ENCODE results near the gene RASD1.
A peak's percentile ranks its signal among the peaks of the same experiment; 100 is the strongest.
"Not testable (repeated sequence)": the region's sequence is repeated elsewhere in the genome, so short reads cannot be mapped to it uniquely, and the experiment has no call there.

RASD1 gene

GRCh38 chr17:17494499-17494869, 1.7 kb downstream of the RASD1 start:
- H3K4me3 ChIP-seq (ENCODE audit: extremely low read depth, insufficient read depth, low read length, poor library complexity, severe bottlenecking): peak overlapping the region; percentile 56
- peaks cover 10% of the 10 kb centered on the region for H3K4me1 ChIP-seq (ENCODE audit: control insufficient read depth, insufficient read depth, low read length, poor library complexity, severe bottlenecking)
- H3K36me3 ChIP-seq (ENCODE audit: control insufficient read depth, insufficient read depth, low read length): peaks cover 28% of the 10 kb centered on the region
- 26 to 33% methylated on average over 8 to 13 of the region's 14 CpGs for WGBS, 2 experiments (ENCODE audit: insufficient coverage in 2 of 2)
- no peak overlapping the region for H3K27ac ChIP-seq (ENCODE audit: low read depth, low read length, severe bottlenecking)
- no peaks in the 10 kb centered on the region for H3K9me3 ChIP-seq (ENCODE audit: control insufficient read depth, low read length)

GRCh38 chr17:17493986-17494466, 2.2 kb downstream of the RASD1 start:
- H3K27ac ChIP-seq (ENCODE audit: low read depth, low read length, severe bottlenecking): no peak overlapping the region

GRCh38 chr17:17493249-17493985, 2.8 kb downstream of the RASD1 start:
- Histone ChIP-seq H3K4me3 (ENCODE audit: extremely low read depth, insufficient read depth, low read length, poor library complexity, severe bottlenecking) (no peak overlapping the region), H3K4me1 (ENCODE audit: control insufficient read depth, insufficient read depth, low read length, poor library complexity, severe bottlenecking) (peaks cover 10% of the 10 kb centered on the region), H3K27ac (ENCODE audit: low read depth, low read length, severe bottlenecking) (no peak overlapping the region), H3K9me3 (ENCODE audit: control insufficient read depth, low read length) (no peaks in the 10 kb centered on the region), H3K36me3 (ENCODE audit: control insufficient read depth, insufficient read depth, low read length) (peaks cover 34% of the 10 kb centered on the region)
- 63 to 67% methylated on average over 7 to 9 of the region's 15 CpGs for WGBS, 2 experiments (ENCODE audit: insufficient coverage in 2 of 2)

More at GRCh38 chr17:17493986-17494466, 2.2 kb downstream of the RASD1 start:
- Histone ChIP-seq H3K36me3 (ENCODE audit: control insufficient read depth, insufficient read depth, low read length) (peaks cover 30% of the 10 kb centered on the region), H3K4me1 (ENCODE audit: control insufficient read depth, insufficient read depth, low read length, poor library complexity, severe bottlenecking) (peaks cover 10% of the 10 kb centered on the region), H3K4me3 (ENCODE audit: extremely low read depth, insufficient read depth, low read length, poor library complexity, severe bottlenecking) (no peak overlapping the region), H3K9me3 (ENCODE audit: control insufficient read depth, low read length) (no peaks in the 10 kb centered on the region)
- WGBS, 2 experiments (ENCODE audit: insufficient coverage in 2 of 2): 84 to 100% methylated on average over 2 of the region's 5 CpGs

- H3K27ac ChIP-seq (ENCODE audit: low read depth, low read length, severe bottlenecking): no peak overlapping the region
- H3K4me1 ChIP-seq (ENCODE audit: control insufficient read depth, insufficient read depth, low read length, poor library complexity, severe bottlenecking): peaks cover 10% of the 10 kb centered on the region
- H3K36me3 ChIP-seq (ENCODE audit: control insufficient read depth, insufficient read depth, low read length): peaks cover 43% of the 10 kb centered on the region
- H3K4me3 ChIP-seq (ENCODE audit: extremely low read depth, insufficient read depth, low read length, poor library complexity, severe bottlenecking): no peak overlapping the region
- 92 to 95% methylated on average over 9 of the region's 9 CpGs for WGBS, 2 experiments (ENCODE audit: insufficient coverage in 2 of 2)
- H3K9me3 ChIP-seq (ENCODE audit: control insufficient read depth, low read length): no peaks in the 10 kb centered on the region
These were observed 3.6 kb downstream of the RASD1 start for GRCh38 chr17:17492571-17492970.

GRCh38 chr17:17492085-17492484, 4.1 kb downstream of the RASD1 start:
- Histone ChIP-seq H3K4me1 (ENCODE audit: control insufficient read depth, insufficient read depth, low read length, poor library complexity, severe bottlenecking) (peaks cover 10% of the 10 kb centered on the region), H3K4me3 (ENCODE audit: extremely low read depth, insufficient read depth, low read length, poor library complexity, severe bottlenecking) (no peak overlapping the region), H3K36me3 (ENCODE audit: control insufficient read depth, insufficient read depth, low read length) (peaks cover 46% of the 10 kb centered on the region), H3K27ac (ENCODE audit: low read depth, low read length, severe bottlenecking) (no peak overlapping the region), H3K9me3 (ENCODE audit: control insufficient read depth, low read length) (no peaks in the 10 kb centered on the region)
- WGBS, 2 experiments (ENCODE audit: insufficient coverage in 2 of 2): 87 to 91% methylated on average over 10 of the region's 11 CpGs

- Histone ChIP-seq H3K4me3 (ENCODE audit: extremely low read depth, insufficient read depth, low read length, poor library complexity, severe bottlenecking) (no peak overlapping the region), H3K36me3 (ENCODE audit: control insufficient read depth, insufficient read depth, low read length) (peaks cover 46% of the 10 kb centered on the region), H3K4me1 (ENCODE audit: control insufficient read depth, insufficient read depth, low read length, poor library complexity, severe bottlenecking) (peaks cover 10% of the 10 kb centered on the region), H3K9me3 (ENCODE audit: control insufficient read depth, low read length) (no peaks in the 10 kb centered on the region), H3K27ac (ENCODE audit: low read depth, low read length, severe bottlenecking) (no peak overlapping the region)
- 84 to 94% methylated on average over 5 to 14 of the region's 17 CpGs for WGBS, 2 experiments (ENCODE audit: insufficient coverage in 2 of 2)
These were observed 4.6 kb downstream of the RASD1 start for GRCh38 chr17:17491546-17491988.

- WGBS, 2 experiments (ENCODE audit: insufficient coverage in 2 of 2): 87 to 92% methylated on average over 10 of the region's 10 CpGs
- Histone ChIP-seq H3K4me3 (ENCODE audit: extremely low read depth, insufficient read depth, low read length, poor library complexity, severe bottlenecking) (no peak overlapping the region), H3K36me3 (ENCODE audit: control insufficient read depth, insufficient read depth, low read length) (peaks cover 46% of the 10 kb centered on the region), H3K27ac (ENCODE audit: low read depth, low read length, severe bottlenecking) (no peak overlapping the region), H3K4me1 (ENCODE audit: control insufficient read depth, insufficient read depth, low read length, poor library complexity, severe bottlenecking) (peaks cover 10% of the 10 kb centered on the region), H3K9me3 (ENCODE audit: control insufficient read depth, low read length) (no peaks in the 10 kb centered on the region)
These were observed 5.1 kb downstream of the RASD1 start for GRCh38 chr17:17491031-17491471.

- 100% methylated on average over 1 of the region's 2 CpGs for WGBS, 2 experiments (ENCODE audit: insufficient coverage in 2 of 2)
- Histone ChIP-seq H3K4me3 (ENCODE audit: extremely low read depth, insufficient read depth, low read length, poor library complexity, severe bottlenecking) (no peak overlapping the region), H3K27ac (ENCODE audit: low read depth, low read length, severe bottlenecking) (no peak overlapping the region), H3K9me3 (ENCODE audit: control insufficient read depth, low read length) (no peaks in the 10 kb centered on the region), H3K4me1 (ENCODE audit: control insufficient read depth, insufficient read depth, low read length, poor library complexity, severe bottlenecking) (peaks cover 8% of the 10 kb centered on the region), H3K36me3 (ENCODE audit: control insufficient read depth, insufficient read depth, low read length) (peaks cover 71% of the 10 kb centered on the region)
These were observed 8.2 kb downstream of the RASD1 start for GRCh38 chr17:17487998-17488397.

- not testable (repeated sequence) for H3K9me3 ChIP-seq (ENCODE audit: control insufficient read depth, low read length); H3K27ac ChIP-seq (ENCODE audit: low read depth, low read length, severe bottlenecking); H3K4me1 ChIP-seq (ENCODE audit: control insufficient read depth, insufficient read depth, low read length, poor library complexity, severe bottlenecking); H3K4me3 ChIP-seq (ENCODE audit: extremely low read depth, insufficient read depth, low read length, poor library complexity, severe bottlenecking)
- peaks cover 55% of the 10 kb centered on the region for H3K36me3 ChIP-seq (ENCODE audit: control insufficient read depth, insufficient read depth, low read length)
- 88 to 98% methylated on average over 5 to 11 of the region's 23 CpGs for WGBS, 2 experiments (ENCODE audit: insufficient coverage in 2 of 2)
These were observed 9.8 kb downstream of the RASD1 start for GRCh38 chr17:17486416-17486815.

- H3K4me3 ChIP-seq (ENCODE audit: extremely low read depth, insufficient read depth, low read length, poor library complexity, severe bottlenecking): no peak overlapping the region
- 96 to 98% methylated on average over 5 to 6 of the region's 6 CpGs for WGBS, 2 experiments (ENCODE audit: insufficient coverage in 2 of 2)
- H3K9me3 ChIP-seq (ENCODE audit: control insufficient read depth, low read length): no peaks in the 10 kb centered on the region
- H3K4me1 ChIP-seq (ENCODE audit: control insufficient read depth, insufficient read depth, low read length, poor library complexity, severe bottlenecking): peaks cover 8% of the 10 kb centered on the region
- peaks cover 53% of the 10 kb centered on the region for H3K36me3 ChIP-seq (ENCODE audit: control insufficient read depth, insufficient read depth, low read length)
- no peak overlapping the region for H3K27ac ChIP-seq (ENCODE audit: low read depth, low read length, severe bottlenecking)
These were observed 10.8 kb downstream of the RASD1 start for GRCh38 chr17:17485420-17485819.

GRCh38 chr17:17484451-17484899, 11.7 kb downstream of the RASD1 start:
- Histone ChIP-seq H3K36me3 (ENCODE audit: control insufficient read depth, insufficient read depth, low read length) (peaks cover 62% of the 10 kb centered on the region), H3K27ac (ENCODE audit: low read depth, low read length, severe bottlenecking) (no peak overlapping the region), H3K9me3 (ENCODE audit: control insufficient read depth, low read length) (no peaks in the 10 kb centered on the region), H3K4me3 (ENCODE audit: extremely low read depth, insufficient read depth, low read length, poor library complexity, severe bottlenecking) (no peak overlapping the region), H3K4me1 (ENCODE audit: control insufficient read depth, insufficient read depth, low read length, poor library complexity, severe bottlenecking) (peaks cover 8% of the 10 kb centered on the region)
- WGBS, 2 experiments (ENCODE audit: insufficient coverage in 2 of 2): 79 to 86% methylated on average over 10 to 12 of the region's 12 CpGs
